Transverse colon (tissue), 4 donors: ENCODE measurements around the gene GMDS. TPM values are rescaled to one million over a fixed set of nuclear protein-coding genes. Genes with fewer than 3 reads are reported as not detected.
A peak's percentile ranks its signal among the peaks of the same experiment; 100 is the strongest.

Experiments used
- DNase-seq: peaks from one replicate; pipeline ENCODE4 v3.0.0-alpha.2; 2019
- H3K27ac ChIP-seq, 4 donors: fragments of 200-600 bp; sonication (generic); 2 replicates each; pipeline ENCODE4 v1.5.1; 2016 to 2018; ENCODE audit warnings: inconsistent platforms in 4 of 4
- H3K27me3 ChIP-seq: fragments of 200-600 bp; sonication (generic); 2 replicates; pipeline ENCODE4 v1.5.1; 2017; ENCODE audit warnings: inconsistent platforms
- H3K36me3 ChIP-seq, 4 donors: fragments of 200-600 bp; sonication (generic); 2 replicates each; pipeline ENCODE4 v1.5.1; 2017 to 2019; ENCODE audit warnings: inconsistent platforms in 4 of 4
- H3K4me1 ChIP-seq, 4 donors: fragments of 200-600 bp; sonication (generic); 2 replicates each; pipeline ENCODE4 v1.5.1; 2017 to 2020; ENCODE audit warnings: inconsistent platforms in 4 of 4
- H3K4me3 ChIP-seq, 4 donors: fragments of 200-600 bp; sonication (generic); 1 replicate in 1 of 4; 2 replicates in 3 of 4; pipeline versions ENCODE4 v1.5.1 to v1.6.1; 2017 to 2019; ENCODE audit warnings: inconsistent platforms in 4 of 4
- H3K9me3 ChIP-seq, 2 donors: fragments of 200-600 bp; sonication (generic); 2 replicates each; pipeline ENCODE4 v1.5.1; 2017 to 2019; ENCODE audit warnings: inconsistent platforms in 2 of 2
- EP300 ChIP-seq: sonication (generic); formaldehyde crosslinking; IDR thresholded peaks from one replicate; pipeline ENCODE4 v1.6.1; 2017; ENCODE audit warnings: antibody characterized with exemption, low read depth
- POLR2A ChIP-seq: fragments of 450-650 bp; IDR thresholded peaks from one replicate; pipeline ENCODE4 v1.6.1; 2016; ENCODE audit warnings: antibody characterized with exemption, mild to moderate bottlenecking, moderate library complexity
- POLR2AphosphoS5 ChIP-seq, 3 donors: sonication (generic); formaldehyde crosslinking; IDR thresholded peaks; one replicate each; pipeline ENCODE4 v1.6.1; 2016; ENCODE audit warnings: antibody characterized with exemption in 3 of 3
- WGBS, 2 donors: methylation state at CpG; one replicate each; pipeline ENCODE4 v1.1.5; 2018; ENCODE audit warnings: low coverage in 1 of 2; 5-methylcytosine and 5-hydroxymethylcytosine counted together
- in situ Hi-C, 4 donors: fragments of 200-750 bp; cut with MboI; loops; one replicate each; pipeline versions ENCODE4 v1.15.0 to v1.15.1; 2017; ENCODE audit warnings: low sequenced_read_pairs in 3 of 4, low pct_ligation_motif_present in 1 of 4, low pct_unique_long_range_greater_than_20kb in 1 of 4
- intact Hi-C: fragments of 100-400 bp; cut with DNase I; formaldehyde crosslinking; loops from one replicate; pipeline ENCODE4 v1.15.1; 2023; ENCODE audit warnings: low total_unique reads
- total RNA-seq, 4 donors: library from RNA; depleted of rRNA; stranded (reverse); fragments of >200 nt; gene quantifications; one replicate each; pipeline ENCODE4 v1.1.0, GENCODE V29; 2016
- TF ChIP-seq, protein P1 (sequence below), 5 experiments: fragments of 200-600 bp in 3 of 5; fragments of 450-650 bp in 2 of 5; sonication (generic) in 3 of 5; IDR thresholded peaks; 1 replicate in 2 of 5; 2 replicates in 3 of 5; pipeline ENCODE4 v1.5.1; 2016 to 2017; ENCODE audit warnings: antibody characterized with exemption in 5 of 5, inconsistent platforms in 3 of 5, mild to moderate bottlenecking in 2 of 5, moderate library complexity in 1 of 5

The GMDS gene
- total RNA-seq, 4 donors from 2014 or later = 66.2 to 546 (median 102) TPM

DNA sequence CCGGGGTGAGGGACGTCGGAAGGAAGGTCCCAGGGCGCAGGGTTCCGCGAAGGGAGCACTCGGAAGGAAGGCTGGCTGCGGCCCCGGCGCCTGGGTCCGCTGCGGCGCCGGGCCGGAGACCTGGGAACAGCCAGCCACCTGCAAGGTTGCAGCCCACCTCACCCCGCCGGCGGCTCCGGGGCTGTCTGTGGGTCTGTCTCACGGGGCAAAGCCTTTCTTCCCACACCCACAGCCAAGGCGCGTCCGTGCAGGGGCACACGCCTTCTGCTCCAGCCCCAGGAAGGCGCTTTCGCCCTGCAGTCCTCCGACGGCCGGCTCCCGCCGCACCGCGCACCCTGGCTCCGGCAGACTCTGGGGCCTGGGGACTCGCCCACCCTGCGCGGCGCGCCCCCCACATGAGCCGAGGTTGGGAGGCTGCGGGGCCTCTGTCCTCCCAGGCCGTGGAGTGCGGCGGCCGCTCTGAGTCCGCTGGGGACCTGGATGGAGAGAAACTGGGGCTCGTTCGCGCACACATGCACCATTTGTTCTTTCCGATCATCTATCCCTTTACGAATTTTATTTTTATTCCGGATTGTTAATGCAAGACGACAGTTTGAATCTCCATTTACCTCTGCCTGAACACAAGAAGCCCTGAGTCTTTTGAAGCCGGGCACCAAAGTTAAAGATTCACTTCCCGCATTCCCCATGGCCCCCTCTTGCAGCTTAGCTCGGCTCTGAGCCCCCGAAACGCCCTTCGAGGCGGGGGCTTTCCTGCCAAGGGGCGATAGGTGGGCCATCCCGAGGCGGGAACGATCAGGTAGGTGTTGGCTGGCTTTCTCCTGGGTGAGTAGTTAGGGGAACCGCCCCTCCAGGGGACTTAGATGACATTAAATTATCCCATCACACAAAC, 640.2 kb downstream of the GMDS start:
- 0 to 8% methylated on average over 4 to 48 of the region's 65 CpGs for WGBS, 2 donors
- peak overlapping the region in 3 of 4 donors; percentile 31 to 48 (median 35) for H3K4me3 ChIP-seq
- H3K4me1 ChIP-seq = peaks cover 16 to 55% (median 36%) of the 10 kb centered on the region in 4 donors

DNA sequence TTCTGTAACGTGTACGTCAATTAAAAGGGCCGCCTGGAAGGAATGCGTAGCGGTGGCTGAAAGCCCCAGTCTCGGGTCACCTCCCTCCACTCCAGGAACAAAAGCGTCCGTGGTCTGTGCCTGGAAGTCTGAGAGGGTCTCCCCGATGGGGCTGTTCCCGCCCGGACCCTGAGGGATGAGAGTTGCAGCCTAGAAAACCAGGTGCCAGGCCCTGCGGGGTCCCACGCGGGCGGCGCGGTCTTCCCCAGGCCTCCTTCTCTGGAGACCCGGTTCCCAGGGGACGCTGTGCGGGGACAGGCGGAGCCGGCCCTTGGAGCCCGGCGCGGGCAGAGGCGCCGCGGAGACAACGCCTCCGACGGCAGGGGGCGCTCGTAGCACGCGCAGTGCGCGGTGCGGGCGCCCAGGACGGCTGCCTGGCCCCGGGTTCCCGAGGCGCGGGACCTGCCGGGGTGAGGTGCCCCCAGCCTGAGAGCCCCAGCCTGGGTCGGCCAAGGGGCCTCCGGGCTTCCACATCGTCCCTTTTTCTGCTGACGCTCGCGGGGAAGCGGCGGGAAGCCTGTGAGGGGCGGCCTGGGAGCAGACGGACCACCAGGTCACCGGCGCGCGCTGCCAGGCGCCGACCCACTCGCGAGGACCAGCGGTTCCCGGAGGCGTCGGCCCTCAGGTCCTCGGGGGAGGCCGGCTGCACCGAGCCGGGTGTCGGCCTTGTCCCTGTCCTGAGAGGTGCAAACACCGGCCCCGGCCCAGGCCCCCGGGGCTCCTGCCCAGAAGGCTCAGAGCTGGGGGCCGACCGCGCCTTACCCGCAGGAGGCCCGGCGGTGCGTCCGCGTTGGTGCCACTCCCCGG, 641.0 kb downstream of the GMDS start:
- 1% methylated on average over 70 of the region's 85 CpGs; no CpG with 5 or more reads in 1 of the 2 donors for WGBS, 2 donors
- no peaks in the 10 kb centered on the region for H3K36me3 ChIP-seq
- in situ Hi-C loops = no loop called here
- H3K4me1 ChIP-seq = peaks cover 16 to 54% (median 34%) of the 10 kb centered on the region in 4 donors
- no peaks in the 10 kb centered on the region for H3K9me3 ChIP-seq
- peaks cover 99% of the 10 kb centered on the region for H3K27me3 ChIP-seq
- peak overlapping the region; percentile 1 to 48 (median 33) for H3K4me3 ChIP-seq
- TF ChIP-seq, protein P1, sequence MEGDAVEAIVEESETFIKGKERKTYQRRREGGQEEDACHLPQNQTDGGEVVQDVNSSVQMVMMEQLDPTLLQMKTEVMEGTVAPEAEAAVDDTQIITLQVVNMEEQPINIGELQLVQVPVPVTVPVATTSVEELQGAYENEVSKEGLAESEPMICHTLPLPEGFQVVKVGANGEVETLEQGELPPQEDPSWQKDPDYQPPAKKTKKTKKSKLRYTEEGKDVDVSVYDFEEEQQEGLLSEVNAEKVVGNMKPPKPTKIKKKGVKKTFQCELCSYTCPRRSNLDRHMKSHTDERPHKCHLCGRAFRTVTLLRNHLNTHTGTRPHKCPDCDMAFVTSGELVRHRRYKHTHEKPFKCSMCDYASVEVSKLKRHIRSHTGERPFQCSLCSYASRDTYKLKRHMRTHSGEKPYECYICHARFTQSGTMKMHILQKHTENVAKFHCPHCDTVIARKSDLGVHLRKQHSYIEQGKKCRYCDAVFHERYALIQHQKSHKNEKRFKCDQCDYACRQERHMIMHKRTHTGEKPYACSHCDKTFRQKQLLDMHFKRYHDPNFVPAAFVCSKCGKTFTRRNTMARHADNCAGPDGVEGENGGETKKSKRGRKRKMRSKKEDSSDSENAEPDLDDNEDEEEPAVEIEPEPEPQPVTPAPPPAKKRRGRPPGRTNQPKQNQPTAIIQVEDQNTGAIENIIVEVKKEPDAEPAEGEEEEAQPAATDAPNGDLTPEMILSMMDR (IDR thresholded peaks at IDR 0.05) = peak; percentile 49 to 98 (median 94)
- no peak for TF ChIP-seq POLR2AphosphoS5 (IDR thresholded peaks at IDR 0.05)
- intact Hi-C loops = loop anchor here (5.0 to 10.0 kb wide), 3 partner anchors 500 to 1033 kb away; no protein-coding TSS in a partner anchor
- DNase-seq = peak; percentile 65
- H3K27ac ChIP-seq = no peak overlapping the region

More for the DNA sequence above, 640.2 kb downstream of the GMDS start:
- Histone ChIP-seq H3K36me3 (no peaks in the 10 kb centered on the region), H3K27me3 (peaks cover 91% of the 10 kb centered on the region), H3K9me3 (no peaks in the 10 kb centered on the region), H3K27ac (no peak overlapping the region)
- no peak for DNase-seq
- TF ChIP-seq, protein P1 (IDR thresholded peaks at IDR 0.05) = no peak
- no peak for TF ChIP-seq EP300
- no peak for TF ChIP-seq POLR2AphosphoS5 (IDR thresholded peaks at IDR 0.05)
- no peak for TF ChIP-seq POLR2A
- intact Hi-C loops (loop anchor here (10.0 kb wide), 2 partner anchors 500 to 840 kb away; no protein-coding TSS in a partner anchor), in situ Hi-C loops (no loop called here)

DNA sequence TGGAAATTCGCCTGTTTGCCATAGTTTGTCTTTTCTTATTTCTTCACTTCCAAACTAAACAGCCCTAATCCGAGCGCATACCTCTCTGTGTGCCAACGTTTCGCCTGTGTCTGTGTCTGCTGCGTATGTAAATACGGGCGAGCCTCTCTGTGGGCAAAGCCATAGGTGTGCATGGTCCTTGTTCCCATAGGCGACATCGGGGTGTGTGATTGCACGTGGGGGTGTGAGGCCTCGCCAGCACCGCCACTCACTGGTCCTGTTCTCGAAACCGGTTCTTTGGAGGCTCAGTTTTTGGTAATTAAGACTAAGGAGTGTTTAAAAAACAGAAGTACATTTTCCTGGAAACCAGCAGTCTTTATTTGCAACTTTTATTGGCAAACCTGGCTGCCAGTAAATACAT, 641.7 kb downstream of the GMDS start:
- no peak for DNase-seq
- no peaks in the 10 kb centered on the region for H3K36me3 ChIP-seq
- H3K4me1 ChIP-seq = peaks cover 12 to 49% (median 29%) of the 10 kb centered on the region in 4 donors
- peaks cover 99% of the 10 kb centered on the region for H3K27me3 ChIP-seq
- in situ Hi-C loops = no loop called here
- no peaks in the 10 kb centered on the region for H3K9me3 ChIP-seq
- no peak overlapping the region for H3K27ac ChIP-seq
- no peak for TF ChIP-seq POLR2AphosphoS5 (IDR thresholded peaks at IDR 0.05)
- TF ChIP-seq POLR2A = no peak
- intact Hi-C loops = loop anchor here (5.0 to 10.0 kb wide), 3 partner anchors 501 to 1034 kb away; no protein-coding TSS in a partner anchor
- WGBS, 2 donors = 49% methylated on average over 15 of the region's 15 CpGs; no CpG with 5 or more reads in 1 of the 2 donors
- H3K4me3 ChIP-seq = peak overlapping the region in 1 of 4 donors; percentile 48

DNA sequence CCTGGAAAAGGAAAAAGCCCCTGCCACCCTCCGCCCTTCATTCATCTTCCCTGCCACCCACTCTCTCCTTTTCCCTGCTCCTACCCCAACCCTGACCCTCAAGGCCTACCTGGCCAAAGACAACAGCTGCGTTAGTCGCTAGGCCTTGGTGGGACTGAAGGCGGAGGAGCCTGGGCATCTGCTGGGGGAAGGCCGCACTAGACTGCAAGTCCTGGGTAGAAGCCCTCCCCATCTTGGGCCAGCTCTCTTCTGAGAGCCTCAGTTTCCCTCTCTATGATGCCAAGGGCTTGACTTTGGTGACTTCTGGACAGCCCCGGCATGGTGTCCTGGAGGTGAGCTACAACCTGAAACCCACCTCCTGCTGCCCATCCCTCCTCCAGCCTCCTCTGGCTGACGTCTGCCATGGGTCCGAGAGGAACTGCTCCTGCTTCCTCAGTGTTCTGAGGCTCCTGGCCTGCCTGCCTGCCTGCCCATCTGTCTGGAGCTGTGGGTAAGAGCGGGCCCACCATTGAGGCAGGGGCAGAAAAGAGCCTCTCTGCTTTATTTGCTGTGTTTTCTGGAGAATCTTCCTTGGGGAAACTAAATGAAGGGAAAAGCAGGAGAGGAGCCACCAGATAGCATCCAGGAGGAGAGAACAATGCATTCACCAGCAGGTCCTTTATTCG, 643.2 kb downstream of the GMDS start:
- in situ Hi-C loops (no loop called here), intact Hi-C loops (loop anchor here (5.0 to 10.0 kb wide), 3 partner anchors 503 to 1035 kb away; no protein-coding TSS in a partner anchor)
- 79 to 88% methylated on average over 3 to 10 of the region's 10 CpGs for WGBS, 2 donors
- no peaks in the 10 kb centered on the region for H3K9me3 ChIP-seq
- H3K4me3 ChIP-seq = no peak overlapping the region
- peaks cover 12 to 39% (median 23%) of the 10 kb centered on the region in 4 donors for H3K4me1 ChIP-seq
- peaks cover 99% of the 10 kb centered on the region for H3K27me3 ChIP-seq
- H3K36me3 ChIP-seq = no peaks in the 10 kb centered on the region
- H3K27ac ChIP-seq = no peak overlapping the region
- DNase-seq = no peak
- TF ChIP-seq POLR2AphosphoS5 (IDR thresholded peaks at IDR 0.05) = no peak
